NCI-H2227 (cell line): ENCODE results near the gene WDR4.
"Not testable (repeated sequence)": the region's sequence is repeated elsewhere in the genome, so short reads cannot be mapped to it uniquely, and the experiment has no call there.

Experiments
- DNase-seq: peaks from one replicate; lab custom pipeline; 2025; ENCODE audit not compliant: unreplicated experiment; lab: John Stamatoyannopoulos, UW

The WDR4 gene

GRCh38 chr21:42841156-42841915 is 38.0 kb downstream of the WDR4 start:
- DNase-seq = no peak

GRCh38 chr21:42840411-42841155 is 38.8 kb downstream of the WDR4 start:
- DNase-seq = no peak

- no peak for DNase-seq
Measured at GRCh38 chr21:42839271-42840231, 39.8 kb downstream of the WDR4 start.

- not testable (repeated sequence) for DNase-seq
Measured at GRCh38 chr21:42838212-42838690, 41.1 kb downstream of the WDR4 start.

GRCh38 chr21:42837421-42838211 is 41.7 kb downstream of the WDR4 start:
- DNase-seq = no peak

GRCh38 chr21:42836767-42837301 is 42.5 kb downstream of the WDR4 start:
- DNase-seq = no peak

- DNase-seq = no peak
Measured at GRCh38 chr21:42836402-42836666, 43.0 kb downstream of the WDR4 start.

GRCh38 chr21:42835611-42836401 is 43.5 kb downstream of the WDR4 start:
- DNase-seq = no peak

- DNase-seq = no peak
Measured at GRCh38 chr21:42835211-42835610, 44.1 kb downstream of the WDR4 start.

GRCh38 chr21:42834726-42835191 is 44.6 kb downstream of the WDR4 start:
- DNase-seq = no peak

- DNase-seq = no peak
Measured at GRCh38 chr21:42833859-42834725, 45.2 kb downstream of the WDR4 start.

- no peak for DNase-seq
Measured at GRCh38 chr21:42833439-42833815, 45.9 kb downstream of the WDR4 start.

GRCh38 chr21:42832321-42832630 is 47.1 kb downstream of the WDR4 start:
- DNase-seq = not testable (repeated sequence)

- DNase-seq = no peak
Measured at GRCh38 chr21:42830456-42831455, 48.6 kb downstream of the WDR4 start.

GRCh38 chr21:42829954-42830353 is 49.4 kb downstream of the WDR4 start:
- DNase-seq = no peak

- no peak for DNase-seq
Measured at GRCh38 chr21:42829417-42829816, 49.9 kb downstream of the WDR4 start.

- DNase-seq = no peak
Measured at GRCh38 chr21:42827588-42827987, 51.8 kb downstream of the WDR4 start.
